ENCODE data around the gene TMEM260.
"Not testable (repeated sequence)": the region's sequence is repeated elsewhere in the genome, so short reads cannot be mapped to it uniquely, and the experiment has no call there.

The TMEM260 gene

DNA sequence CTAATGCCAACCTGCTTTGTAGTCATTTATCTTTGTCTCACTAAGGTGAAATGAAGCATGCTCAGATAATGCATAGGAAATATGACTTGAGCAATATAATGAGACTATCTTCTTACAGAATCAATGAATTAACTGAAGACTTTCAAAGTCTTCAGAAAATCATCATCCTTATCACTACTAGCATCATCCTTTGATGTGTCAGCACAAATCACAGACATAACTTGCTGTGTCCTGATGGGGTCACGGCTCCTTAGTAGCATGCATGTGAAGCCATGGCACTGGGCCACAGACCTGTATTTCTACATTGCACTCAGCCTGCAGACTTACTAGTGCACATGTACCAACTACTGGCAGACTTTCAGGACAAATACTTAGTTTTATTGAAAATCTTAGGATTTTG is 18.9 kb downstream of the TMEM260 start:
- no peak for DNase-seq (ENCODE audit: low read depth in 1 of 2, low spot score in 1 of 2)

DNA sequence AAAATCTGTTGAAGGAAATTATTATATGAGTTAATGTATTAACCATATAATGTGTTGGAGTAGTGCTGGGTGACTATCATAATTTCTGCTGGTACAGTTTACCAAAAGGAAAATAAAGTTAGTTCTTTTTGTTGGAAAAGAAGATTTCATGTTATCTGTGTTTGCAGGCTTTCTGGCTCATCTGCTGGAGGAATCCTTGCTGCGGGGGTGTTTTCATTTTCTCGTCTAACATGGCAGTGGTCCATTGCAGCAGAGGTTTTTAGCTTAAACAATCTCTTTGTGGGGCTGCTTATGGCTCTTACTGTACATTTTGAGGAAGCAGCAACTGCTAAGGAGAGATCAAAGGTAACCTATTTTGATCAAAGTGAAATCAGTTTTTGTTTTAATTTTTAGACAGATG is 24.1 kb downstream of the TMEM260 start:
- DNase-seq (ENCODE audit: low read depth in 1 of 2, low spot score in 1 of 2), result no peak

DNA sequence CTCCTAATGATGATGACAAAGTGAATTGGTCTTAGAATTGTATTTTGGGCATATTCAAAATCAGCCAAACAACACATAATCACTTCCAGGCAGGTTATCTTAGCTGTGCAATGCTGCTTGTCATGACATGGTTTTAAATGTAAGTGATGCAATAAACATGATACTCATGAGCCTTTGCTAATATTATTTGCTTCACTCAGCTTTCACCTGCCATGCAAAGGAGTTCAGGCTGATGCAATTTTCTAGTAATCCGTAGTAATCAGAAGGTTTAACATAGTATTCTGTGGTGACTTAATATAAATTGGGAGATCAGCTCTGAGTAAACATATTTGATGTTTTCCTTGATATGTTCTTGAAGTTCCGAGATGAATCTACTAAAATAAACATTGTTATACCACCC is 29.1 kb downstream of the TMEM260 start:
- DNase-seq (ENCODE audit: low read depth in 1 of 2, low spot score in 1 of 2), result no peak

DNA sequence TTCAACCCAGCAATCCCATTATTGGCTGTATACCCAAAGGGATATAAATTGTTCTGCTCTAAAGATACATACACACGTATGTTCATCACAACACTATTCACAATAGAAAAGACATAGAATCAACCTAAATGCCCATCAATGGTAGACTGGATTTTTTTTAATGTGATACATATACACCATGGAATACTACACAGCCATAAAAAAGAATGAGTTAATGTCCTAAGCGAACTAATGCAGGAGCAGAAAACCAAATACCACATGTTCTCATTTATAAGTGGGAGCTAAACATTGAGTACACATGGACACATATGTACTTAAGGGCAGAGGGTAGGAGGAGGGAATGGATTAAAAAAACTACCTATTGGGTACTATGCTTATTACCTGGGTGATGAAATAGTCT is 32.1 kb downstream of the TMEM260 start:
- not testable (repeated sequence) for DNase-seq (ENCODE audit: low read depth in 1 of 2, low spot score in 1 of 2)

DNA sequence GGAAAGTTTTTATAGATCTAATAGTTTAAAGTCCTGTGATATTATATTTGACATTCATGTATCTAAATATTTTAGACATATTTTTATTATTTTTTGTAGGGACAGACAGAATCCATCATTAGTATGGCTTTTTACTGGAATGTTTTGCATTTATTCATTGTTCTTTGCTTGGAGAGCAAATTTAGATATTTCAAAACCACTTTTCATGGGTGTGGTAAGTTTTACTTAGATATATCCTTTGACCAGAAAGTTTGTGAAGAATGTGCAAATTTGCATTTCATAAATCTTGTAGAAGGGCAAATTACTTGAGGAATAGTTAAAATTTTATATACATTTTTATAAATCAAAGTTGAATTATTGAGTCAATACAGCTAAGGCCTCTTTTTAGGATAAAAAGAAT is 37.5 kb downstream of the TMEM260 start:
- DNase-seq (ENCODE audit: low read depth in 1 of 2, low spot score in 1 of 2), result no peak

DNA sequence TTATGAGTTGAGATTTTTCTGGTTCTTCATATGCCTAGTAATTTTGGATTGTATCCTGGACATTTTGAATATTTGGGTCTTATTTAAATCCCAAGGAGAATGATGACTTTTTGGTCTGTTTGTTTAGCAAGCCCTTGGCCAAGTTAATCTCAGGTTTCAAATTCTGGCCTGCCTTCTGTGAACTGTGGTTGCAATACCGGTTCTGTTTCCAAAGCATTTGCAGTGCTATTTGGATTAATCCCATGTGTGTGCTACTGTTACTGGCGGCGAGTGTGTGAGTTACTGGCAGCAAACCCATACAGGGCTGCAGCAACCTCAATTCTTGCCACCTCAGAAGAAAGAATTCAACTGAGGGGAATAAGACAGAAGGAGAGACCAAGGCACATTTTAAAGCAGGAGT is 51.1 kb downstream of the TMEM260 start:
- no peak for DNase-seq (ENCODE audit: low read depth in 1 of 2, low spot score in 1 of 2)

DNA sequence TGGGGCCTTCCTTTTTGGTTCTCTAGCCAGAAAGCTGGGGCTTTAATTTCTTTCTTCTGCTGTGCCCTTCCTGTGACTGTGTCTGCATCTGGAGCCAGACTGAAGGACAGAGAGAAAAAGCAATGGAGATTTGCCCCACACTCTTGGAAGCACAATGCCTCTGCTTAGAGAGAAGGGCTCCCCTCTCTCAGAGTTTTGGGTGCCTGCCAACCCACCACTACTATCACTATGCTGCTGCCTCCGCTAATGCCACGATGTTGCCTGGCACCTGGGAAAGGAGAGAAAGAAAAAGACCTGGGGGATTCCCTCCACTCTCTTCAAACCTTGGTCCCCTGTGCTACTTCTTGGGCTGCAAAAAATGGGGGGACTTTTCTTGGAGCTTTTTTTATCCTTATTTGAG is 52.6 kb downstream of the TMEM260 start:
- DNase-seq (ENCODE audit: low read depth in 1 of 2, low spot score in 1 of 2), result no peak

DNA sequence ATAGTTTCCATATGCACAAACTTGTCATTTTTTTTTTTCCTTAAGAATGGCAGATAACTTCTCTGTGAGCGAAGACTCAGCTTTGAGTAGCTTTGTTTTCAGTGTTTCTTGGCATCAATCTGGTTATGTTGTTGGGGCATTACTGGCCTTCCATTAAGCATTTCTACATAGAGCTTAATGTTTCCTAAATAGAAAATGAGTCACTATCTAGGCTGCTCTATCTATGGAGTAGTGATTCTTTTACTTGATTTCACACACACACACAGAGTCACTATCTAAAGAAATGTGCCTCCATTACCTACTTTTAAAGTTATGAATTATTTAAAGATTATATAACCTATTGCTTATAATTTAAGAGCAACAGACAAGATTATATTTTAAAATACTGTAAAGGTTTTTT is 53.9 kb downstream of the TMEM260 start:
- DNase-seq (ENCODE audit: low read depth in 1 of 2, low spot score in 1 of 2), result no peak

DNA sequence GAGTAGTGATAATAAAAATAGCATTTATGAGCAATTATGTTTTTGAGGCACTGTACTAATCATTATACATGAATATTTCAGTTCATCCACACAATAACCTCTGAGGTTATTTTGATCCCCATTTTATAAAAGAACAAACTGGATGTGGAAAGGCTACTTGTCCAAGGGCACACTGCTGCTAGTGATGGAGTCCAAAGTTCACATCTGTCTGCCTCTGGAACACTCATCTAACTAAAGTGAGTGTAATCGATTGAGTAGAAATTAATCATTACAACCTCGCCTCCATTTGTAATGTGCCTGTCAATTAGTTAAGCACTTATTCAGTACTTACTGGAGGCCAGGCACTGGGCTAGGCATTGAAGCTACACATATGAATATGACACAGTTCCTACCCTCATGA is 55.4 kb downstream of the TMEM260 start:
- no peak for DNase-seq (ENCODE audit: low read depth in 1 of 2, low spot score in 1 of 2)

DNA sequence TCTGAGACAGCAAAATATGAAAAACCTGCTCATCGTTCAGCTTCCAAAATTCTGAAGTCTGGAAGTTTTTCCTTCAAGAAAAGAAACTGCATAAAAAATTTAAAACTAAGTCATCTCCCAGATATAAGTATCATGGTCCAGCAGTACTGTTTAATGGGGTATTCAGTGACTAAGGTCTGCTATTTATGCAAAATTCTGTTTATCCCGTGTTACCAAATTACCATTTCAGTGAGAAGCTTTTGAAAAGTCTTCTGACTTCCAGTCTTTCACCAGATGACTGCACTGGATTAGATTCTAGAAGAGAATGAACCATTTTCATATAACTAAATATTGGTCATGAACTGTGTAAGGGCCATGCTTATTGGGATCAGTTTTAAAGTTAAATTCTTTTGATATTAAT is 67.9 kb downstream of the TMEM260 start:
- no peak for DNase-seq (ENCODE audit: low read depth in 1 of 2, low spot score in 1 of 2)

DNA sequence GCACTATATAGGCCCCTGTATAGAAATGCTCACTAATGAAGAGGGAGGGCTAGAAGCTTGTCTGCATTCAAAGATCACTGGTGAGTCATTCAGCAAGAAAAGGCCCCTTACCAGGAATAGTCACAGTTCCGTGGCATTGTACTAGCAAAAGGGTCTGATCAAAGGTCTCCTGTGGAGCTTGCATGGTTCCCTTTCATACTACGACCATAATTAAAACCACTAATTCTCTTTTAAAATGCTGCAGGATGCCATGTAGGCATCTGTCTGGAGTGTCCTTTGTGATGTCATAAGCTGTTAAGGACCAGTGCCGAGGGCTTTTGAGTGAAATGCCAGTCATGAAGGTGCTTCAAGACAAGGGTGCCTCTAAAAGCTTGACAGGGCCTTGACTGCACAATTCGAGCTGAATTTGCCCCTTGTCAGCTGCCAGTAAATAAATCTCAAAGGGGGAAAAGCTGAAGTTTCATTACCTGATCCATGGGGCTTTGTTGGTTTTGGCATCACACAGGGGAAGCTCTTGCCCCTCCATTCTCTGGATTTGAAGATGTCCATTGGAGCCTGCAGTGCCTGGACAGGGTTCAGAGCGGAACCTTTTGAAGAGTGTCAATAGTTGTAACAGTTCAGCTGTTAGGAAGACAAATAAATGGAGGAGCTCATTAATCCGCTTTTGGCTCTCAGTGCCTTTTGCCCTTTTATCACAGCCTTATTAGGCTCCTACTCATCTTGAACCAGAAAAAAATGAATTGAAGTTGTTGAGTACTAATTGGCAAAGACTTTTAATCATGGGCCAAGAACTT is 69.1 kb downstream of the TMEM260 start:
- DNase-seq (ENCODE audit: low read depth in 1 of 2, low spot score in 1 of 2), result no peak

DNA sequence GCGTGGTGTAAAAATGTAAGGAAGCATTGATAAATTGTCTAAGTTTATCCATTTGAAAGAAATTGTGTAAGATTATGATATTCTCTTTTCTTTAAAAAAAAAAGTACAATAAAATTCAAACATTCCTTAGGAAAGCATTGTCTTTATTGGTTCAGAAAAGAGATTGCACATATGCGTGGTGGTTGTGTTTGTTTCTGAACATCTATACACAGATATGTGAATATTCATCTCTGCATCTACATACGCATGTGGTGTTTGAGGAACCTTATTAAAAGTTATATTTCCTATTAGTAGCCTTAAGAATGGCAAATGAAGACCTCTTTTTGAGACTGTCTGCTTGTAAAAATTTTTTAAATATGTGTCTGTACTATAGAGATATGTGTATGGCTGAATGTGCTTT is 69.8 kb downstream of the TMEM260 start:
- DNase-seq (ENCODE audit: low read depth in 1 of 2, low spot score in 1 of 2), result no peak

DNA sequence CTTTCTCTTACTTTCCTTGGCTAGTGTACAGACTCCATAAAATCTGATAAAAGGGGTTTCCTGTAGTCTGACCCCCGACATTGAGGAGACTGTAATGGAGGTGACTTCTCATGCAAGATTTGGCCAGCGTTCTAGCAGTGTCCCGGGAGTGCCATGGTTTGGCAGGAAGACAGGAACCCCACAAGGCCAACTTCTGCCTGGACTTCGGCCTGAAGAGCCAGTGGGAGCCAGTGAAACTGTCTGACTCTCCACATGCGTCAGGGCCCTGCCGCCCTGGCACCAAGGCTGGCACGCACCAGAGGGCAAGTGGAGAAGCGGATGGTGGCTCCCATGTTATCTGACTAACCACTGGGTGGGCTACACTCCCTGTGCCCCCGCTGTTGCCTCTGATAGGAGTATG is 70.5 kb downstream of the TMEM260 start:
- DNase-seq (ENCODE audit: low read depth in 1 of 2, low spot score in 1 of 2), result no peak

DNA sequence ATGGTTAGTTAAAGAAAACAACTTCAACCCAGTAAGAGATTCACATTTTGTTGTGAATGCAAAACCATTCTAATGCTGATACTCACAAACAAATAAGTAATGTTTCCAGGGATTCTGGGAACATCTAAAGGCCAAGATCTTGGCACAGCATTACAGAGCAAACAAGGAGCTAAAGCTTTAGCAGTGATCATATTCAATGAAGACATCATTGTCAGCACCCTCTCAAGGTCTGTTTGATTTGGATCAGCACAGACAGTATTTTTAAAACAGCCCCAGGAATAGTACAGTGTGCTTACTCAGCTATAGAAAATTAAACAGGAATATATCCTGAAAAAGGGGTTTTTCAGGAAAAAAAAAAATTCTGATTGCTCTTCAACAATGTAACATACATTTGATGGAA is 71.4 kb downstream of the TMEM260 start:
- no peak for DNase-seq (ENCODE audit: low read depth in 1 of 2, low spot score in 1 of 2)

DNA sequence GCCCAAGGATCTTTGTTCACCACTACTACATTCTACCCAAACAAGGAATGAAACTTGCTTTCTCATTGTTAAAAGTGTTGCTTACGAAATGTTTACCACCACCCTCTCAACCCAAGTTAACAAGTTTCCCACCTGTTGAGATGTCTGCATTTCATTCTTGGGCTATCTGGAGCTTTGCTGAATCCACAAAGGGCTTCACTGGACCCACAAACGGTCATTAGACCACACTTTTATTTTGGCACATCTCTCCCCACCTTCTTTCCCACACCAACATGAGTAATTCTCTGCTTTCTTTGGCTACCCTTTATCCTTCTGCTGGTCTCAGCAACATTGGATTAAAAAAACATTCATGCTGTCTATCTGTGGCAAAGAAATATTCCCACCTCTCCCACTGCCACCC is 78.0 kb downstream of the TMEM260 start:
- no peak for DNase-seq (ENCODE audit: low read depth in 1 of 2, low spot score in 1 of 2)

DNA sequence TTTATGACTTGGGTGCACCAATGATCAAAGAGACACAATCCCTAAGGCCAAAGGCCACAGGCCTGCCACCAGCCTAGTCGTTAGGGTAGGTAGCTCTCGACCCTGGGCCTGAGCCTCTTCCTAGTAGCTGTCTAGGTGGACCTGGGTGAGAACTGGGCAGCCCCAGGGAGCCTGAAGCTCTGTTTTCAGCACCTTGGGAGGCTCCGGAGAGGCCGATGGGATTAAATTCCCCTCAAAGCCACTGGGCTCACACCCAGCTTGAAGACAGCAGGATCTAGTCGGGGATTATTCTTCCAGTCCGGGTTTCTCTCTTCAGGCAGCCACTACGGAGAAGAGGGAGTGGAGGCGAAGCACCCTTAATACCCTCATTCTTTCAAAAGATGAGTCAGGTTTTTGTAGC is 79.8 kb downstream of the TMEM260 start:
- DNase-seq (ENCODE audit: low read depth in 1 of 2, low spot score in 1 of 2), result no peak

DNA sequence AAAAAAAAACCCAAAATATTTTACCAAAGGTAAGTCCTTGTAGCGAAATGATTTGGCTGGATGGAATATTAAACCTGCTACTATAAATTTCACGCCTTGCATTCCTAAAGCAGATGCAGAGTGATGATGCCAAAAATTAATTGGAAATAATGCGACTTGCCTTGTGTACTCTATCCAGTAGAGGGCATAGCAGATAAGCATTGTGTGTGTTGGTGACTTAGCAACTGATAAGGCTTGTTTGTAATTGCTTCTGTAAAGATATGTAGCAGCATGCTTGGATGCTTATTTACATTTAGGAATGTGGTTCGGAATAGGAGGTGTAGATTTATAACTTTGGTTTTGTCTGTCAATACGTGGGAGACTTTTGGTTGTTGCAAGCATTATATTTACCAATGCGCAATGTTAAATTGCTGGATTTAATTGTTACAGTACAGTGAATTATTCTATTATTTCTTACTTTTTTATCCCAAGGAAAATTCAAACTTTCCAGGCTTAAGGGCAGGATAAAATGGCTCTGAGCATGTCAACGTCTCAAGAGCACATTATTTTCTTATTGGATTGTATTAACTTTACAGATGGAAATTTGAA is 80.5 kb downstream of the TMEM260 start:
- no peak for DNase-seq (ENCODE audit: low read depth in 1 of 2, low spot score in 1 of 2)

DNA sequence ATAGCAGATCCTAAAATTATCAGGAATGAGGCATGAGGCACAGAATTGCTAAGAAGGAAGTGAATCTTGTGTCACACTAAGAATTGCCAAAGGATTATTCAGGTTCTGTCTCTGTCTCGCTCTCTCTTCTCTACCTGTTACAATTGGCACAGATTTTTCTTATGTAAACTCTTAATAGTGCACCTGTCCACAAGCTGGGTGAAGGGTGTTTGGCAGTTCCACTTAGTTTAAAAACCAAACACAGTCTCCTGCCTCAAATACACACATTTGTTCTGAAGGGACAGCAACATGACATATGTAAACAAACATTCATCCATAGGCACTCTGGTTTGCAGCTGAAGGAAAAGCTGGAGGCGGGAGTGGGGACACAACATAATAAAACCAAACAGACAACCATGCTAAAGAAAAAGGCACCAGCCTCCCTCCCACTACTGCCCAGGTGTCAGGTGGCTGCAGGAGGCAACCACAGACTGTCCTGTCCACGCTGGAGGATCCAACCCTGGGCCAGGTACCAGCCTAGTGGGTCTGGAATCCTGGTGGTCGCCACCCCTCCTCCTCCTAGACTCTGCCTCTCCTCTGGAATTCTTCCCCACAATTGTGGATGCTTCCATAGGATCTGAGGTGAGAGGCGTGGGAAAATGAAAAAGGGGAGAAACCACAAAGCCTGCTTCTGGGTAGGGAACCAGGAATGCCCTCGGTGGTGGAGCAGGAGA is 81.2 kb downstream of the TMEM260 start:
- no peak for DNase-seq (ENCODE audit: low read depth in 1 of 2, low spot score in 1 of 2)

DNA sequence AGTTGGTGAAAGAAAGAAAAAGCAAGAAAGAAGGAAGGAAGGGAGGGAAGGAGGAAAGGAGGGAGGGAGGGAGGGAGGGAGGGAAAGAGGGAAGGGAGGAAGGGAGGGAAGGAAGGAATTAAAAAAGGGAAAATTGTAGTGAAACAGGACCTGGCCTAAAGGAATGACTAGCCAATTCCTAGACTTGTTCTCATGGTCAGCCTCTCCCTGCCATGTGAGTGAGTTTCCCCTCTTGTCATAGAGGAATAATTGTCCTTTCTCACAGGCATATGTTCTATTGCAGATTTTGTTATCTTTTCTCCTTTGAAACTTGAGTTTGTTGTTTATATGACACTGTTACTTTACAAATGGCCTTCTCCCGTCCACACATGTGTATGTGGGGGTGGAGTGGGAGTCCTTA is 81.9 kb downstream of the TMEM260 start:
- DNase-seq (ENCODE audit: low read depth in 1 of 2, low spot score in 1 of 2), result no peak

DNA sequence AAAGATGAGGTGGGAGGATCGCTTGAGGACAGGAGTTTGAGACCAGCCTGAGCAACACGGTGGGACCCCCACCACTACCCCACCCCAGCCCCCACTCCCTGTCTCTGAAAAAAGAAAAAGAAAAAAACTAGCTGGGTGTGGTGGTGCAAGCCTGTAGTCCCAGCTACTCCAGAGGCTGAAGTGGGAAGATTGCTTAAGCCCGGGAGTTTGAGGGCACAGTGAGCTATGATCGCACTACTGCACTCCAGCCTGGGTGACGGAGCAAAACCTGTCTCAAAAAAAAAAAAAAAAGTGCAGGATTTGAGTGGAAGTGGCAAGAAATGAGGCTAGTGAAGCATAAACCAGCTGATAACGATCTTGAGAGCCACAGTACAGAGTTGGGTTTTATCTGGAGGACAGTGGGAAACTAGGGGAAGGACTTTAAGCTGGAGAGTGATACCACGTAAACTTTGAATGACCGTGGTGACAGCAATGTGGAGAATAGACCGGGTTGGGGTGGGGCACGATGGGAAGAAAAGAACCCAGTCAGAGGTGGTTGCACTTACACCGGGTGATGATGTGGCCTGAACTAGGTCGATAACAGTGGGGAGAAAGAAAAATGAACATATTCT is 85.3 kb downstream of the TMEM260 start:
- DNase-seq (ENCODE audit: low read depth in 1 of 2, low spot score in 1 of 2), result no peak

DNA sequence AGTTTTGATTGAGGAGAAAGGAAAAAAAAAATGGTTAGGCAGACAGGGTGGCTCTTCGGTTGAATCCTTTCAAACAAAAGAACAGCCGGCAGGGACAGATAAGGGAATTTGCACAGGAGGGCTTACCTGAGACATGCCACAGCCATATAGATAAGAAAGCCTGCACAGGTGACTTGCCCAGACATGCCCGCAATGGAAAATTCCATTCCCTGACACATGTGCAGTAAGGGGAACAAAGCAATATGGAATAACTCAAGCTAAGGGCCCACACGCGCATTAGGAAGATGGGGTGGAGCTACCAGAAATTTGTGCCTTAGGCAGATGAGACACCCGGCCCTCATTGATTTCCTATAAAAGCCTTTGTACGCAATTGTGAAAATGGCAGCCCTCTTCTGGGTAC is 86.7 kb downstream of the TMEM260 start:
- no peak for DNase-seq (ENCODE audit: low read depth in 1 of 2, low spot score in 1 of 2)

DNA sequence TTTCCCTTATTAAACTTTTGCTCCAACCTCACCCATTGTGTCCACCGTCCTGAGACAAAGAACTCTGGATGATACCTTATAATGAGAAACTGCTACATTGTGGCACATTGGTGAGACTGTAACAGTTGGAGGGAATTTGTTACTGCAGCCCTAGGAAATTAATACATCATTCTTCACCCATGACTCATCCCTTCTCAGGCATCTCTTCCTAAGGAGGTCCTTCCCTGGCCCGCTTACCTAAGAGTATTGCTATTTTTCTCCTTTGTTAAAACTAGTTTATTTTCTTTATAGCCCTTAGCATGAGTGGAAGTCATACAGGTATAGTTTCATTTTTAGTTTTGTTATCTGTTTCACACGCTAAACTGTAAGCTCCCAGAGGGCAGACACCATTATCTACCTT is 87.1 kb downstream of the TMEM260 start:
- no peak for DNase-seq (ENCODE audit: low read depth in 1 of 2, low spot score in 1 of 2)

Data from stimulated activated CD4-positive, alpha-beta T cell treated with anti-CD3 and anti-CD28 coated beads, Interleukin-15, amount 100 ng/mL, for 1 hour (primary cell).